Erythroblast (primary cell): ENCODE measurements around the gene THAP7.
"Not testable (repeated sequence)": the region's sequence is repeated elsewhere in the genome, so short reads cannot be mapped to it uniquely, and the experiment has no call there.

Source experiments
- DNase-seq, 2 experiments: peaks; one replicate each; lab custom pipeline; 2025; lab: John Stamatoyannopoulos, UW
- GATA1 ChIP-seq: IDR thresholded peaks from 2 replicates; pipeline ENCODE4 v1.6.1; 2011; ENCODE audit warnings: low read depth, mild to moderate bottlenecking, control low read depth, low read length, moderate library complexity
- POLR2A ChIP-seq: IDR thresholded peaks from 2 replicates; pipeline ENCODE4 v1.6.1; 2011; ENCODE audit warnings: mild to moderate bottlenecking, low read length

The THAP7 gene

DNA sequence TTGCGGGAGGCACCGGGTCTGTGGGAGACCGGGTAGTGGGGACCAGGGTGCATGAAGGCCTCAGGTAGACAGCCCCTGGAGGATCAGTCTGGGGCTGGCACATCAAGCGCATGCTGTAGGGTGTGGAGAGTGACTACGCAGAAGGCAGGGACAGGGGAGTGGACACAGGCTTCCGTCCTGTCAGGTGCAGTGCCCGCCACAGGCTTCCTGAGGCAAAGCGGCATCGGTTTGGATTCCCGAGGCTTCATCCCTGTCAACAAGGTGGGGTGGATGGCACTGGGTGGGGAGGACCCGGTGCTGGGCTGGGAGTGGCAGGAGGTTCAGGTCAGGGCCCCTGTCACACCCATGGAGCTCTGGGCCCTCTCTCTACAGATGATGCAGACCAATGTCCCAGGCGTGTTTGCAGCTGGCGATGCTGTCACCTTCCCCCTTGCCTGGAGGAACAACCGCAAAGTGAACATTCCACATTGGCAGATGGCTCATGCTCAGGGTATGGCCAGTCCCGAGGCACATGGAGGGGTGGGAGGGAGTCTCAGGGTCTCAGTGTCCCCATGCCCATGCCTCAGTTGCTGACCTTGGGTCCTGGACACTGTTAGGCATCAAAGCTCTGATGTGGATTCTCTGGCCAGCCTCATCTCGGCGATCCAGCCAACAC is 24.3 kb downstream of the THAP7 start:
- no peak for TF ChIP-seq GATA1
- TF ChIP-seq POLR2A = no peak
- no peak for DNase-seq

DNA sequence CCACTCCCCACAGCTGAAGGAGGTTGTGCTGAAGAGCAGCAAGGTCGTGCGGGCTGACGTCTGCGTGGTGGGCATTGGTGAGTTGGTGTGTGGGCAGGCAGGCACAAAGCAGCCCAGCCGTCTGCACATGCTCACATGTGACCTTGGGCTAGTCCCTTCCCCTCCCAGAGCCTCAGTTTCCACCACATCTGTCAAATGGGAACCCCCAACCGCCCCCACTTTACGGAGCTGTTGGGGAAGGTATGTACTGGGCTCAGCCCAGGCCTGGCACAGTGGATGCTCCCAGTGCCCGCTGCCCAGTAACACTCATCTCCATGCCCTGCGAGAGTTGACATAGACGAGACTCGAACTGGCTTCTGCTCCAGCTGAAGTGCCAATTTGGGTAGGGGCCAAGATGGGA is 24.9 kb downstream of the THAP7 start:
- TF ChIP-seq POLR2A = no peak
- TF ChIP-seq GATA1 = no peak

DNA sequence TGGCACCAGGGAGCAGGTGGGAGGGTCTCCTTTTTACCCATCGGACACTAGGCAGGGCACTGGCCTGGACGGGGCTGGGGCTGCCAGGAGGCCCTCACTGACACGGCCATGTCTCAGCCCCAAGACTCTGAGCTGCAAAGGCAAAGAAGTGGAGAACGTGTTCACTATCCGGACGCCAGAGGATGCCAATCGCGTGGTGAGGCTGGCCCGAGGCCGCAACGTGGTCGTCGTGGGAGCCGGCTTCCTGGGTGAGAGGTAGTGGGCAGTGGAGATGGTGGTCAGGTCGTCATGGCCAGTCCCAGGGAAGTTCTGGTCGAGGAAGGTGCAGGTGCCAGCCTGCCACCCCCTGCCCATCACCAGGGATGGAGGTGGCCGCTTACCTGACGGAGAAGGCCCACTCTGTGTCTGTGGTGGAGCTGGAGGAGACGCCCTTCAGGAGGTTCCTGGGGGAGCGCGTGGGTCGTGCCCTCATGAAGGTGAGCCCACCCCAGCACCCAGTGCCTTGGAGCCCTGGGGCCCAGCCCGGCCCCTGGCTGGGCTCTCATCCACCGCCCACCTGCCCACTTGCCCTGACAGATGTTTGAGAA is 25.5 kb downstream of the THAP7 start:
- no peak for DNase-seq
- no peak for TF ChIP-seq GATA1
- no peak for TF ChIP-seq POLR2A

More for the DNA sequence above, 24.9 kb downstream of the THAP7 start:
- no peak for DNase-seq

DNA sequence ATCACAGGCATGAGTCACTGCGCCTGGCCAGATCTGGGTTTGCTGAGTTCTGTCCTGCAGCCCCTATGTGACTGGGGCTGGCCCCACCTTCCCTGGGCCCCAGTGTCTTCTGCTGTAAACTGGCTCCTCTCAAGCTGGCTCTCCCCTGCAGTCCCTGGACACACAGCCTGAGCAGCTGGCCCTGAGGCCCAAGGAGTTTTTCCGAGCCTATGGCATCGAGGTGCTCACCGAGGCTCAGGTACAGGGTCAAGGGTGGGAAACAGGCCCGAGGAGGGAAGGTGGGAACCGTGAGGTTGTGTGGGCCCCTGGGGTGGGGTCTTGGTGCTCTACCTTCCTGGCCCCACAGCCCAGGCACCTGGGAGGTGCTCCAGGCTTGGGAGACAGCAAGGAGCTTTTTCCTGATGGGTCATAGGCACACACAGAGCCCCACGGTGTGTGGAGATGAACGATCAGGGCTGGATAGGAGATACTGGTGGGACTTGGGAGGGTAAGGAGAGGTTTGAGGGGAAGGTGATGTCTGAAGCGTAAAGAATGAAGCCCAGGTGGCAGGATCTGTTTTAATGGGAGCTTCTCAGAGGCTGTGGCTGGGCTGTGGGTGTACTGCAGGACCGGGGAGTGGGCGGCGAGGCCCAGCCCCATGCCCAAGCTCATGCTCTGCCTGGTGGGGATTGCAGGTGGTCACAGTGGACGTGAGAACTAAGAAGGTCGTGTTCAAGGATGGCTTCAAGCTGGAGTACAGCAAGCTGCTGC is 26.2 kb downstream of the THAP7 start:
- TF ChIP-seq POLR2A = no peak
- TF ChIP-seq GATA1 = no peak

DNA sequence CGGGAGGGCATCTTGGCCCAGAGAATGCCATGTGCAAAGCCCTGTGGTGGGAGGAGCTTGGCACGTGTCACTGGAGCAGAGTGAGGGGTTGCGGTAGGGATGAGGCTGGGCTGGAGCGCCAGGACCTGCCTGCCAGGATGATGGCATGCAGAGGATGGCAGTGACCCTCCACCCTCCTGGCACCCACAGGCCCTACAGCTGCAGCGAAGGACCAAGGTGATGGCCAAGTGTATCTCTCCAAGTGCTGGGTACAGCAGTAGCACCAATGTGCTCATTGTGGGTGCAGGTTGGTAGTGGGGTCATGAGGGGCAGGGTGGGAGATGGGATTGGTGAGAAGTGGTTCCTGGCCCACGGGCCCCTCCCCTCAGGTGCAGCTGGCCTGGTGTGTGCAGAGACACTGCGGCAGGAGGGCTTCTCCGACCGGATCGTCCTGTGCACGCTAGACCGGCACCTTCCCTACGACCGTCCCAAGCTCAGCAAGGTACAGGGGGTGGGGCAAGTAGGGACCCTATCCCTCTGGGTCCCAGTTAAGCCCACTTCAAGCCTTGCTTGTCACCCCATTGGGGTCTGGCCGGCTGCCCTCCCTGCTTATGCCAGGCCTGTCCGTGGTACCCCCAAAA is 27.5 kb downstream of the THAP7 start:
- TF ChIP-seq GATA1 (no peak), POLR2A (no peak)
- no peak for DNase-seq

More for the DNA sequence above, 26.2 kb downstream of the THAP7 start:
- DNase-seq = no peak

DNA sequence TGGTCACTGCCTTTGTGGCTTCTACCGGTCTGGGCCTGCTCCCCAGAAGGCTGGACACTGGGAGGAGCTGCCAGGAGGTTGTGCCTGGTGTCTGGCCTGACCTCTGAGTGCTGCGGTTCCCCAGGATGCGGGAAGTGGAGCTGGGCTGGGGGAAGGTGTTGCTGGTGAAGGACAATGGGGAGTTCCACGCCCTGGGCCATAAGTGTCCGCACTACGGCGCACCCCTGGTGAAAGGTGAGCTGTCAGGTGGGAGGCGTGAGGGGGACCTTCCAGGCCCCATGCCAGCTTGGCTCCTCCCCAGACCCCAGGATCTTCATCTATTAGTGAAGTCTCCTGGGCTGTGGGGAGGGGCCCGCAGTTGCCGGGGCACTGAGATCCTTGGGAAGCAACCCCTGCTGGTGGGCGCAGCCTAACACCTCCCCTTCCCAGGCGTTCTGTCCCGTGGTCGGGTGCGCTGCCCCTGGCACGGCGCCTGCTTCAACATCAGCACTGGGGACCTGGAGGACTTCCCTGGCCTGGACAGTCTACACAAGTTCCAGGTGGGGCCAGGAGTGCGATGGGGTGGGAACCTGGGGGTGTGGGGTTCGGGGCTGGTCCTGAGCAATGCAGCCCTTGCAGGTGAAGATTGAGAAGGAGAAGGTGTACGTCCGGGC is 28.2 kb downstream of the THAP7 start:
- TF ChIP-seq POLR2A (no peak), GATA1 (no peak)
- no peak for DNase-seq

DNA sequence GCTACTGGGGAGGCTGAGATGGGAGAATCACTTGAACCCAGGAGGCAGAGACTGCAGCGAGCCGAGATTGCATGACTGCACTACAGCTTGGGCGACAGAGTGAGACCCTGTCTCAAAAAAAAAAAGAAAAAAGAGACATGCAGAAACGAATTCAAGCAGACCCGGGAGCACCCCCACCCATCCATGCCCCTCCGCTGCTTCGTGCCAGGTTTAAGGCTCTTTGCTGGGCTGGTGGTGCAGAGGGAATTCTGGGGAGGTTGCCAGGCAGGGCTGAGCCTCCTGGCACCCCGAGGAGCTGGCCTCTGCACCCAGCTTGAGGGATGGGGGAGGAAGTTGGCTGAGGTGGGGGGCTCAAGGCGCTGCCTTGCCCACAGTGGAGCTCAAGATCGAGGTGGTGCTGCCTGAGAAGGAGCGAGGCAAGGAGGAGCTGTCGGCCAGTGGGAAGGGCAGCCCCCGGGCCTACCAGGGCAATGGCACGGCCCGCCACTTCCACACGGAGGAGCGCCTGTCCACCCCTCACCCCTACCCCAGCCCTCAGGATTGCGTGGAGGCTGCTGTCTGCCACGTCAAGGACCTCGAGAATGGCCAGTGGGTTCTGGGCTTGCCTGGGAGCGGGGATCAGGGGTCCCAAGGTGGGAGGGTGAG is 28.9 kb downstream of the THAP7 start:
- DNase-seq = no peak

DNA sequence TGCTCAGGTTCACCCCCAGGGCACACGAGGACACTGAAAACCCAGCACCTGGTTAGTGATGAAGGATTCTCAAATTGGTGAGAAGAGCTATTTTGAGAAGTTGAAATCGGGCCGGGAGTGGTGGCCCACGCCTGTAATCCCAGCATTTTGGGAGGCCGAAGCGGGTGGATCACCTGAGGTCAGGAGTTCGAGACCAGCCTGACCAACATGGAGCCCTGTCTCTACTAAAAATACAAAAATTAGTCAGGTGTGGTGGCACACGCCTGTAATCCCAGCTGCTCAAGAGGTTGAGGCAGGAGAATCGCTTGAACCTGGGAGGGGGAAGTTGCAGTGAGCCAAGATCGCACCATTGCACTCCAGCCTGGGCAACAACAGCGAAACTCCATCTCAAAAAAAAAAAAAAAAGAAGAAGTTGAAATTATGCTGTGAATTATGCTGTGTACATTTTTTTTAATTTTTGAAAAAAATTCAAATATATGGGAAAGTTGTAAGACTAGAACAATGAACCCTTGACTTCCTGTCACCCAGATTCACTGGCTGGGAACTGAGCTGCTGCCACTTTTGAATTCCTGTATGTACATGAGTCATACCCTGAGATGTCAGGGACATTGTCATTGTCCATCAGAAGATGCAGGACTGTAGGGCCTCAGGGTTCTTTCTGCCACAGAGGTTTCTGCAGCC is 29.8 kb downstream of the THAP7 start:
- not testable (repeated sequence) for DNase-seq

More for the DNA sequence above, 28.9 kb downstream of the THAP7 start:
- no peak for TF ChIP-seq GATA1
- TF ChIP-seq POLR2A = no peak

DNA sequence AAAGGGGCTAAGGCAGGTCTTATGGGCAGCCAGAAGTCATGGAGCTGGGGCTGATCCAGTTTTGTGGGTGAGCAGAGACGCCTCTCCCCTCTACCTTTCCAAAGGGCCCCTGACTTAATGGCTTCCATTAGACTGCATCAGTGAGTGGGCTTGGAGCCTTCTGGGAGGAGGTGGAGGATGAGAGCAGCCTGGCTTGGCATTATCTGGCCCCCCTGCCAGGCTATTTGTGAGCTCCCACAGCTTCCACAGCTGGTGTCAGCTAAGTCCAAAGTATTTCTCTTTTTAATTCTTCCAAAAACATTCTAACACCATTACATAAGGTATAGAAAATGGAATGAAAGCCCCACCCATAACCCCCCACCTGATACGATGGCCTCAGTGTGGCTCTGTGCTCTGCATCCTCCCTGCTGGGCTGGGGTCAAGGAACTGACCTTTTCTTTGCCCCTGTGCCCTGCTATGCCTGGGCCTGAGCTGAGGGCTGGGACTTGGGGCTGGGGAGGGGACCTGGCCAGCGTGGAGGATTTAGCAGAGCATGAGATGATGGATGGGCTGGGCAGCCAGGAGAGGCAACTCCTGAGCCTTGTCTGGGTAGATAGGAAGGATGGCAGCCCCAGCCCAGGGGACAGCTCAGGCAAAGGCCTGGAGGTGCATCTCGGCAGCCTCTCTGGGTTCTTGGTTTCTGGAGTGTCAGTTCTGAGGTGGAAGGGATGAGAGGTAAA is 30.8 kb downstream of the THAP7 start:
- TF ChIP-seq POLR2A = no peak
- TF ChIP-seq GATA1 = no peak
- no peak for DNase-seq

DNA sequence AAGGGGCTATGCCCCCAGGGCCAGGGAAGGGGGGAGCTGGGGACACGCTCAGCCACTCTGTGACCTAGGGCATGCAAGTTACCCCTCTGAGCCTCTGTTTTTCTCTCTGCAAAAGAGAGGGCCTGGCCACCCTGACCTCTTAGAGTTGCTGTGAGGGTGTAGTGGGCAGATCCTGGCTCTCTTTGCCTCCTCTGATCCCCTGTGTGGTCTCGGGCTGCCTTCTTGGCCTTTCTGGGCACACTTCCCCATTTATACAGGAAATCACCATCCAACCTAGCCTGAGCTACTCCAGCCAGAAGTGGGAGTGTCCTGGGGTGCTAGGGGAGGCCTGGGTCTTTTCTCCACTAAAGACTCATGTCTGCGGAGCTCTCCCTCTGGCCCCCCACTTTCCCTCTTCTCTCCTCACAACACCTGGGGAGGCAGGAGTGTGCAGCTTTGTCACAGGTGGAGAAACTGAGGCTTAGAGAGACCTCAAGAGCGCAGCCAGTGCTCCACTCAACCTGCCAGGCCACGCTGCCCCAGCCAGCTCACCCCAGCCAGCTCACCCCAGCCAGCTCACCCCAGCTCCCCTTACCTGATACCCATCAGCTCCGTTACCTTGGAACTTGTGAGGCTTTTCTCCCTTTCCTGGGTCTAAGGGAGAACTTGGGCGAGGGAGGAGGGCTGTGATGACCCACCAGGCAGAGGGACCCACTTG is 33.5 kb downstream of the THAP7 start:
- no peak for TF ChIP-seq POLR2A
- TF ChIP-seq GATA1 = no peak
- no peak for DNase-seq

DNA sequence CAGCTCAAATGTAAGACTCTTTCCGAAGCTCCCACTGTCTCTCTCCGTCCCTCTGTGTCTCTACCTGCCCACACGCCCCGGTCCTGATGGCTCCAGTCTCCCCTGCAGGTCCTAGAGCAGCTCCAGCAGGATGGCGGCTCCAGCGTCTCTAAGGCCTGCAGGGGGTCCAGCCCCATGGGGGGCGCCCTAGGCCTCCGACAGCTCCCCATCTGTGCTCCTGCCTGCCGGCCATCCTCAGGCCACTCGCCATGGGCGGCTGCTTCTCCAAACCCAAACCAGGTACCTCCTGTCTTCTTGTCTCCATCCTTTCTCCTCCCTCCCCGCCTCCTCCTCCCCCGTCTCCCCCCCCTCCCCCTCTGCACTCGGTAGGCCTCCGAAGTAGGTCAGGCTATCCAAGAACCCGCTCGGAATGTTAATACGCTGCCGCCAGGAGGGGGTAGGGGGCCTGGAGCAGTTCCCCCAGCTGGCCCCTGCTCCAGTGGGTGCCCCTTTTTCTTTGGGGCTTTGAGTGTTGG is 34.2 kb downstream of the THAP7 start:
- DNase-seq = no peak
- TF ChIP-seq POLR2A = no peak
- no peak for TF ChIP-seq GATA1
